K562 (cell line): Measurements from ENCODE around the gene FJX1. TPM values are rescaled to one million over a fixed set of nuclear protein-coding genes. Genes with fewer than 3 reads are reported as not detected.
A peak's percentile ranks its signal among the peaks of the same experiment; 100 is the strongest.

Source experiments
- BRF2 ChIP-seq: IDR thresholded peaks from 3 replicates; pipeline ENCODE4 v1.6.1; 2011; ENCODE audit warnings: borderline replicate concordance, mild to moderate bottlenecking; ENCODE audit not compliant: insufficient read length, insufficient read depth
- CBFA2T2 ChIP-seq: fragments of 450-650 bp; conservative IDR thresholded peaks from 2 replicates; pipeline ENCODE4 v1.6.1; 2017; ENCODE audit warnings: mild to moderate bottlenecking
- CCAR2 ChIP-seq: fragments of 200-400 bp; formaldehyde crosslinking; IDR thresholded peaks from 2 replicates; pipeline ENCODE4 v1.6.1; 2017; ENCODE audit warnings: mild to moderate bottlenecking, low read depth, low read length
- CHD4 ChIP-seq: fragments of 200-600 bp; sonication (generic); IDR thresholded peaks from 3 replicates; pipeline ENCODE4 v1.6.1; 2012; ENCODE audit warnings: low read depth, mild to moderate bottlenecking, mixed read lengths, low read length, inconsistent platforms; ENCODE audit not compliant: insufficient read depth, insufficient replicate concordance, poor library complexity, severe bottlenecking
- ELF2 ChIP-seq: fragments of 250-450 bp; sonication (Bioruptor Pico); IDR thresholded peaks from 2 replicates; pipeline ENCODE4 v1.5.0; 2021; ENCODE audit warnings: mild to moderate bottlenecking
- ERF ChIP-seq: fragments of 450-650 bp; formaldehyde crosslinking; IDR thresholded peaks from 2 replicates; pipeline ENCODE4 v1.4.0; 2020; ENCODE audit warnings: mild to moderate bottlenecking, mixed read lengths
- HINFP ChIP-seq: fragments of 450-650 bp; conservative IDR thresholded peaks from 2 replicates; pipeline ENCODE4 v1.6.1; 2016; ENCODE audit warnings: missing genetic modification characterization, low read depth, mild to moderate bottlenecking, control low read depth, missing compliant biosample characterization
- PHTF2 ChIP-seq: fragments of 250-450 bp; sonication (Bioruptor Pico); IDR thresholded peaks from 2 replicates; pipeline ENCODE4 v1.5.0; 2021; ENCODE audit warnings: mild to moderate bottlenecking
- PYGO2 ChIP-seq: fragments of 450-650 bp; IDR thresholded peaks from 2 replicates; pipeline ENCODE4 v1.6.1; 2016; ENCODE audit warnings: mild to moderate bottlenecking, missing genetic modification characterization, moderate library complexity, missing compliant biosample characterization
- RB1 ChIP-seq: fragments of 450-650 bp; IDR thresholded peaks from 2 replicates; pipeline ENCODE4 v1.6.1; 2017; ENCODE audit warnings: low read depth, mild to moderate bottlenecking
- SAP30 ChIP-seq: fragments of 200-600 bp; sonication (generic); IDR thresholded peaks from 2 replicates; pipeline ENCODE4 v1.6.1; 2012; ENCODE audit warnings: borderline replicate concordance, low read depth, mild to moderate bottlenecking, moderate library complexity, low read length, control low read depth, inconsistent platforms; ENCODE audit not compliant: insufficient read depth, poor library complexity, severe bottlenecking
- SRSF7 ChIP-seq: fragments of 200-400 bp; formaldehyde crosslinking; optimal IDR thresholded peaks from 2 replicates; pipeline ENCODE3; 2017; ENCODE audit warnings: mild to moderate bottlenecking, low read depth, low read length
- STAT6 ChIP-seq: sonication (generic); formaldehyde crosslinking; IDR thresholded peaks from 2 replicates; pipeline ENCODE4 v1.8.1; 2023; ENCODE audit warnings: mild to moderate bottlenecking, missing genetic modification reagents
- ZNF609 ChIP-seq: sonication (generic); formaldehyde crosslinking; IDR thresholded peaks from 2 replicates; pipeline ENCODE4 v1.8.1; 2023; ENCODE audit warnings: missing genetic modification reagents, mild to moderate bottlenecking, borderline replicate concordance
- ZNF644 ChIP-seq: fragments of 200-800 bp; sonication (Bioruptor generic); IDR thresholded peaks from 2 replicates; pipeline ENCODE4 v1.6.1; 2016; ENCODE audit warnings: low read depth, missing genetic modification characterization, missing compliant biosample characterization
- polyA plus RNA-seq, 8 experiments: library from polyadenylated mRNA; depleted of rRNA in 4 of 8; stranded (reverse) in 5 of 8; unstranded in 3 of 8; fragments of >200 nt; fragmentation: Nextera tagmentation in 2 of 8; fragmentation: Illumina TruSeq in 1 of 8; extraction: Ambion mirVana in 2 of 8; extraction: Trizol in 1 of 8; gene quantifications; 2 replicates each; pipeline versions ENCODE4 v1.2.1 to v1.2.3, GENCODE V29; 2011 to 2014; ENCODE audit warnings: inconsistent platforms in 1 of 8, missing spikeins in 1 of 8
- total RNA-seq, 7 experiments: library from RNA; depleted of rRNA in 6 of 7; stranded (reverse); fragments of >200 nt in 6 of 7; fragmentation: Illumina TruSeq in 2 of 7; extraction: Trizol in 2 of 7; gene quantifications; 2 replicates each; pipeline versions ENCODE4 v1.2.1 to v1.2.3, GENCODE V29; 2011 to 2021; ENCODE audit warnings: low replicate concordance in 1 of 7

FJX1 gene
- total and polyA plus RNA-seq, 9 of the 15 experiments (the other 6 are each of a cell fraction or from before 2014, with no cell fraction given): 0.10 to 2.7 (median 0.72) TPM

GRCh38 chr11:35662649-35663407, 44.6 kb downstream of the FJX1 start, which contains the start of gene TRIM44 (continued):
- TF ChIP-seq PHTF2 (CRISPR knock-in tag): no peak
- peak; percentile 73; the same call in 1 of the 2 replicates for TF ChIP-seq ERF (CRISPR knock-in tag)
- TF ChIP-seq ELF2 (CRISPR knock-in tag): peak; percentile 59; the same call in 1 of the 2 replicates
- TF ChIP-seq SRSF7: no peak
- TF ChIP-seq CBFA2T2: peak; percentile 12
- no peak; the same call in 1 of the 2 replicates for TF ChIP-seq ZNF609 (CRISPR knock-in tag)
- peak; percentile 86 for TF ChIP-seq SAP30
- TF ChIP-seq CHD4: no peak
- no peak for TF ChIP-seq HINFP
- no peak; the same call in 1 of the 2 replicates for TF ChIP-seq ZNF644 (tag)
- TF ChIP-seq STAT6: no peak
- no peak for TF ChIP-seq PYGO2 (tag)
- no peak for TF ChIP-seq BRF2
- peak; percentile 78 for TF ChIP-seq RB1
- no peak for TF ChIP-seq CCAR2
